WTC11 (cell line): Measurements from ENCODE around the gene FTCD. TPM values are rescaled to one million over a fixed set of nuclear protein-coding genes. Genes with fewer than 3 reads are reported as not detected.

Source experiments
- ATAC-seq: fragments of 200-7000 bp; cut with Tn5 transposase; 2 replicates; pipeline ENCODE4 v1.10.0; 2021; ENCODE audit warnings: mild to moderate bottlenecking, moderate library complexity
- CTCF ChIA-PET: fragments of 300-600 bp; sonication (Branson Sonifier 250); formaldehyde crosslinking; loops from one replicate; lab custom pipeline; 2021; ENCODE audit warnings: antibody characterized with exemption; lab: Charles Lee
- POLR2A ChIA-PET: fragments of 350-600 bp; sonication (Branson Sonifier 250); formaldehyde crosslinking; loops from one replicate; lab custom pipeline; 2021; ENCODE audit warnings: antibody characterized with exemption; lab: Charles Lee
- DNase-seq: peaks from one replicate; pipeline ENCODE4 v3.0.0; 2021; ENCODE audit warnings: low spot score
- H3K27ac Mint-ChIP-seq: 2 replicates; pipeline ENCODE4 v1.8.0; 2021; ENCODE audit warnings: mixed read lengths
- H3K27me3 Mint-ChIP-seq: 2 replicates; pipeline ENCODE4 v1.8.0; 2021; ENCODE audit warnings: low read depth, mild to moderate bottlenecking, moderate library complexity, mixed read lengths
- H3K36me3 Mint-ChIP-seq: 2 replicates; pipeline ENCODE4 v1.8.0; 2021; ENCODE audit warnings: mixed read lengths
- H3K4me1 Mint-ChIP-seq: 2 replicates; pipeline ENCODE4 v1.8.0; 2022; ENCODE audit warnings: mixed read lengths
- H3K4me3 Mint-ChIP-seq: 2 replicates; pipeline ENCODE4 v1.8.0; 2021; ENCODE audit warnings: mild to moderate bottlenecking, moderate library complexity, mixed read lengths
- H3K9me3 Mint-ChIP-seq: 2 replicates; pipeline ENCODE4 v1.8.0; 2021; ENCODE audit warnings: mixed read lengths
- AFF4 ChIP-seq: sonication (generic); formaldehyde crosslinking; IDR thresholded peaks from 2 replicates; pipeline ENCODE4 v1.8.1; 2023; ENCODE audit warnings: mild to moderate bottlenecking, missing genetic modification reagents, borderline replicate concordance
- CREB1 ChIP-seq: sonication (generic); formaldehyde crosslinking; IDR thresholded peaks from 2 replicates; pipeline ENCODE4 v1.8.0; 2023; ENCODE audit warnings: mild to moderate bottlenecking, missing genetic modification reagents
- ELF4 ChIP-seq: sonication (generic); formaldehyde crosslinking; IDR thresholded peaks from 2 replicates; pipeline ENCODE4 v1.8.1; 2022; ENCODE audit warnings: low read depth, mild to moderate bottlenecking, moderate library complexity, missing genetic modification reagents
- ETV6 ChIP-seq: sonication (generic); formaldehyde crosslinking; IDR thresholded peaks from 2 replicates; pipeline ENCODE4 v1.8.1; 2022; ENCODE audit warnings: mild to moderate bottlenecking, missing genetic modification reagents
- FOXJ3 ChIP-seq: sonication (generic); formaldehyde crosslinking; IDR thresholded peaks from 2 replicates; pipeline ENCODE4 v1.9.0; 2021; ENCODE audit warnings: missing genetic modification reagents, mild to moderate bottlenecking, borderline replicate concordance
- GTF2I ChIP-seq: fragments of 250-450 bp; sonication (Bioruptor Pico); conservative IDR thresholded peaks from 2 replicates; pipeline ENCODE4 v1.4.0; 2021; ENCODE audit warnings: mild to moderate bottlenecking
- HMGA2 ChIP-seq: fragments of 250-450 bp; sonication (Bioruptor Pico); IDR thresholded peaks from 2 replicates; pipeline ENCODE4 v1.4.0; 2021; ENCODE audit warnings: mild to moderate bottlenecking, moderate library complexity
- NFATC4 ChIP-seq: fragments of 250-450 bp; sonication (Bioruptor Pico); IDR thresholded peaks from 2 replicates; pipeline ENCODE4 v1.9.0; 2021; ENCODE audit warnings: mild to moderate bottlenecking
- NFE2L1 ChIP-seq: sonication (generic); formaldehyde crosslinking; IDR thresholded peaks from 2 replicates; pipeline ENCODE4 v1.8.1; 2023; ENCODE audit warnings: missing genetic modification reagents
- NR2C2 ChIP-seq: sonication (generic); formaldehyde crosslinking; IDR thresholded peaks from 2 replicates; pipeline ENCODE4 v1.8.0; 2022; ENCODE audit warnings: mild to moderate bottlenecking, missing genetic modification reagents
- PRDM15 ChIP-seq: sonication (generic); formaldehyde crosslinking; IDR thresholded peaks from 2 replicates; pipeline ENCODE4 v1.8.0; 2022; ENCODE audit warnings: missing genetic modification reagents
- PREB ChIP-seq: sonication (generic); formaldehyde crosslinking; IDR thresholded peaks from 2 replicates; pipeline ENCODE4 v1.8.1; 2022; ENCODE audit warnings: mild to moderate bottlenecking, missing genetic modification reagents, moderate library complexity, borderline replicate concordance
- RORB ChIP-seq: fragments of 250-450 bp; sonication (Bioruptor Pico); IDR thresholded peaks from 2 replicates; pipeline ENCODE4 v1.9.0; 2021; ENCODE audit warnings: mild to moderate bottlenecking
- TCF7 ChIP-seq: sonication (generic); formaldehyde crosslinking; IDR thresholded peaks from 2 replicates; pipeline ENCODE4 v1.8.0; 2022; ENCODE audit warnings: mild to moderate bottlenecking, low read depth, missing genetic modification reagents, moderate library complexity
- TEAD1 ChIP-seq: sonication (generic); formaldehyde crosslinking; IDR thresholded peaks from 2 replicates; pipeline ENCODE4 v1.8.0; 2022; ENCODE audit warnings: mild to moderate bottlenecking, missing genetic modification reagents
- TEAD4 ChIP-seq: sonication (generic); formaldehyde crosslinking; IDR thresholded peaks from 2 replicates; pipeline ENCODE4 v1.8.0; 2022; ENCODE audit warnings: mild to moderate bottlenecking, missing genetic modification reagents
- USF1 ChIP-seq: sonication (generic); formaldehyde crosslinking; IDR thresholded peaks from 2 replicates; pipeline ENCODE4 v1.8.0; 2022; ENCODE audit warnings: mild to moderate bottlenecking, missing genetic modification reagents
- ZNF232 ChIP-seq: sonication (generic); formaldehyde crosslinking; IDR thresholded peaks from 2 replicates; pipeline ENCODE4 v1.8.0; 2022; ENCODE audit warnings: mild to moderate bottlenecking, missing genetic modification reagents
- ZNF396 ChIP-seq: fragments of 250-450 bp; sonication (Bioruptor Pico); IDR thresholded peaks from 2 replicates; pipeline ENCODE4 v1.8.0; 2021; ENCODE audit warnings: mild to moderate bottlenecking, moderate library complexity, borderline replicate concordance
- ZNF671 ChIP-seq: fragments of 250-450 bp; sonication (Bioruptor Pico); IDR thresholded peaks from 2 replicates; pipeline ENCODE4 v1.8.0; 2021; ENCODE audit warnings: mild to moderate bottlenecking
- total RNA-seq: library from RNA; stranded (reverse); gene quantifications from 3 replicates; pipeline ENCODE4 v1.2.3, GENCODE V29; 2021

The FTCD gene
- total RNA-seq, 1 experiment from 2014 or later: 6.1 TPM

- CTCF ChIA-PET: no interaction called here
- POLR2A ChIA-PET: interaction anchor here (0.6 kb wide), 1 partner anchor 142 kb away, joined by 5 read pairs; no protein-coding TSS in a partner anchor
- DNase-seq: no peak
- Mint-ChIP-seq H3K36me3 (peaks cover 25% of the 10 kb centered on the region), H3K27ac (no peak overlapping the region), H3K27me3 (no peaks in the 10 kb centered on the region), H3K4me1 (no peaks in the 10 kb centered on the region), H3K4me3 (no peak overlapping the region), H3K9me3 (peaks cover 2% of the 10 kb centered on the region; the same call in 1 of the 2 replicates)
- TF ChIP-seq ELF4 (no peak), FOXJ3 (no peak), HMGA2 (CRISPR knock-in tag) (no peak), ZNF671 (CRISPR knock-in tag) (no peak), ZNF232 (CRISPR knock-in tag) (no peak), TCF7 (CRISPR knock-in tag) (no peak), PRDM15 (no peak), GTF2I (CRISPR knock-in tag) (no peak)
- no peak for ATAC-seq
Measured at GRCh38 chr21:46168238-46168637, 12.9 kb upstream of the FTCD start.

- POLR2A ChIA-PET: no interaction called here
Measured at GRCh38 chr21:46165098-46165497, 9.7 kb upstream of the FTCD start.

More at GRCh38 chr21:46165098-46165497, 9.7 kb upstream of the FTCD start:
- Mint-ChIP-seq H3K9me3 (peaks cover 7% of the 10 kb centered on the region; the same call in 1 of the 2 replicates), H3K4me1 (no peaks in the 10 kb centered on the region), H3K4me3 (no peak overlapping the region), H3K36me3 (peaks cover 33% of the 10 kb centered on the region), H3K27me3 (no peaks in the 10 kb centered on the region), H3K27ac (no peak overlapping the region)
- CTCF ChIA-PET: no interaction called here
- TF ChIP-seq PREB (no peak), NFE2L1 (no peak), TCF7 (CRISPR knock-in tag) (no peak), NFATC4 (CRISPR knock-in tag) (no peak), ZNF396 (CRISPR knock-in tag) (no peak), CREB1 (CRISPR knock-in tag) (no peak), RORB (CRISPR knock-in tag) (no peak), TEAD1 (no peak), USF1 (no peak), NR2C2 (CRISPR knock-in tag) (no peak), AFF4 (CRISPR knock-in tag) (no peak), TEAD4 (CRISPR knock-in tag) (no peak), ETV6 (CRISPR knock-in tag) (no peak)
- DNase-seq (no peak), ATAC-seq (no peak)
